Chondrocyte (in vitro differentiated cells): ENCODE results near the gene CCL20. TPM values are rescaled to one million over a fixed set of nuclear protein-coding genes. Genes with fewer than 3 reads are reported as not detected.

Experiments
- DNase-seq: peaks from one replicate; pipeline ENCODE4 v3.0.0; 2021; ENCODE audit warnings: mixed read lengths, low spot score
- H3K27ac Mint-ChIP-seq: one replicate; pipeline ENCODE4 v1.8.0; 2021; ENCODE audit warnings: mild to moderate bottlenecking, moderate library complexity, mixed read lengths; ENCODE audit not compliant: unreplicated experiment
- H3K27me3 Mint-ChIP-seq: 2 replicates; pipeline ENCODE4 v1.8.0; 2021; ENCODE audit warnings: low read depth, mixed read lengths
- H3K36me3 Mint-ChIP-seq: 2 replicates; pipeline ENCODE4 v1.8.0; 2021; ENCODE audit warnings: low read depth, mixed read lengths
- H3K4me1 Mint-ChIP-seq: 2 replicates; pipeline ENCODE4 v1.8.0; 2021; ENCODE audit warnings: low read depth, mild to moderate bottlenecking, mixed read lengths
- H3K4me3 Mint-ChIP-seq: one replicate; pipeline ENCODE4 v1.8.0; 2021; ENCODE audit warnings: mild to moderate bottlenecking, moderate library complexity, mixed read lengths; ENCODE audit not compliant: unreplicated experiment
- H3K9me3 Mint-ChIP-seq: 2 replicates; pipeline ENCODE4 v1.8.0; 2021; ENCODE audit warnings: low read depth, mixed read lengths
- CTCF ChIP-seq: fragments of 200-600 bp; sonication (generic); IDR thresholded peaks from 2 replicates; pipeline ENCODE4 v1.5.0; 2021; ENCODE audit warnings: antibody characterized with exemption, mild to moderate bottlenecking, moderate library complexity
- total RNA-seq: library from RNA; stranded (reverse); gene quantifications from 3 replicates; pipeline ENCODE4 v1.2.1, GENCODE V29; 2021

The CCL20 gene
- total RNA-seq, 1 donor from 2014 or later = 0.45 TPM

- peaks cover 67% of the 10 kb centered on the region for H3K4me1 Mint-ChIP-seq
- no peak overlapping the region for H3K27ac Mint-ChIP-seq
- H3K9me3 Mint-ChIP-seq = peaks cover 8% of the 10 kb centered on the region
- H3K27me3 Mint-ChIP-seq = no peaks in the 10 kb centered on the region
- peaks cover 4% of the 10 kb centered on the region for H3K36me3 Mint-ChIP-seq
- H3K4me3 Mint-ChIP-seq = peak overlapping the region; percentile 31
- TF ChIP-seq CTCF = no peak
- no peak for DNase-seq
Observed at GRCh38 chr2:227815066-227815465, 1.4 kb downstream of the CCL20 start.

- peak overlapping the region; percentile 87 for H3K27ac Mint-ChIP-seq
- TF ChIP-seq CTCF = no peak
- H3K4me1 Mint-ChIP-seq = peaks cover 77% of the 10 kb centered on the region
- peak overlapping the region; percentile 64 for H3K4me3 Mint-ChIP-seq
- no peak for DNase-seq
- H3K9me3 Mint-ChIP-seq = peaks cover 13% of the 10 kb centered on the region
- H3K36me3 Mint-ChIP-seq = peaks cover 2% of the 10 kb centered on the region
- no peaks in the 10 kb centered on the region for H3K27me3 Mint-ChIP-seq
Observed at GRCh38 chr2:227816507-227817294, 3.1 kb downstream of the CCL20 start.

DNA sequence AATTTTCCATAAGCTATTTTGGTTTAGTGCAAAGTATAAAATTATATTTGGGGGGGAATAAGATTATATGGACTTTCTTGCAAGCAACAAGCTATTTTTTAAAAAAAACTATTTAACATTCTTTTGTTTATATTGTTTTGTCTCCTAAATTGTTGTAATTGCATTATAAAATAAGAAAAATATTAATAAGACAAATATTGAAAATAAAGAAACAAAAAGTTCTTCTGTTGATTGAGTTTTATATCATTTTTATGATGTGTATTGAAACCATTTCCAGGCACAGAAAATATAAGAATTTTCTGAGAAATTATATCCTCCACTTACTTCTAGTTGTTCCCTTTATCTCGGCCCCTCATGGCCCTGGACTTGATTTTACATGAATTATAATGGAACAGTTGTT lies 3.7 kb downstream of the CCL20 start:
- H3K9me3 Mint-ChIP-seq = peaks cover 13% of the 10 kb centered on the region
- H3K27ac Mint-ChIP-seq = peak overlapping the region; percentile 98

DNA sequence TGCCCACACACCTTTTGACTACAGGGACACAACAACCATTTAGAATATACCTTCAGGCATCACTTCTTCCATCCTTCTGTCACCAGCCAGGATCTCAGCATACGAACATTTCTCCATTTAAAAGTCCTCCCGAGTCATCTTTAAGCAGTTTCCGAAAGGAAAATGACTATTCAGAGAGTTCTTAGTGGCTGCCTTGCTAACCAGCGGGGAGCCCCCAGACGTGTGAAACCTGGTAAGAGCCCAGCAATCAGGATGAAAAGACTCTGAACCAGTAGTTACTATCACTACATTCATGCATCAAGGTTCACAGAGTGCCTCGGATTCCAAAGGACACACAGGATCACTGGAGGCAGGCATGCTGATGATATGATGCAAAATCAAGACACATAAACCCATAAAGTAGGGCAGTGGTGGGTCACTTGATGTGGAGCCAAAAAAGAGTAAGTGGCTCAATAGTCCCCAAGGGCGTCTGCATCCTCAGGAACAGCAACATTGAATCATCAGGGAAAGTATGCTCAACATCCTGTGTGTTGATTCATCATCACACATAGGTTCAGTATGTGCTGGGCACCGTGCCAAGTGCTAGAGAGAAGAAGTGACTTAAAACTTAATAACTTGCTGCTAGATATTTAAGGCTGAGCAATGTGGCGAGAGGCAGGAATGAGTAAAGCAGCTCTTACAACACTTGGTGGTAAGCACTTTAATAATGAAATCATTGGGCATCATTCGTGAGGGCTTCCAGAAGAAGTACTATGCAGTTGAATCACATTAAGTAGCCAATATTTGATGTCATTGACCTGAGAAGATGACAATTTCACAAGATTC lies 4.4 kb downstream of the CCL20 start:
- Mint-ChIP-seq H3K27ac (peak overlapping the region; percentile 98), H3K36me3 (peaks cover 2% of the 10 kb centered on the region), H3K4me3 (peak overlapping the region; percentile 72), H3K9me3 (peaks cover 10% of the 10 kb centered on the region), H3K27me3 (no peaks in the 10 kb centered on the region), H3K4me1 (peaks cover 74% of the 10 kb centered on the region)
- DNase-seq = peak; percentile 98
- TF ChIP-seq CTCF = peak; percentile 46

More for the DNA sequence above, 3.7 kb downstream of the CCL20 start:
- peaks cover 76% of the 10 kb centered on the region for H3K4me1 Mint-ChIP-seq
- no peak for TF ChIP-seq CTCF
- no peaks in the 10 kb centered on the region for H3K27me3 Mint-ChIP-seq
- peak overlapping the region; percentile 72 for H3K4me3 Mint-ChIP-seq
- peaks cover 2% of the 10 kb centered on the region for H3K36me3 Mint-ChIP-seq
- DNase-seq = no peak

DNA sequence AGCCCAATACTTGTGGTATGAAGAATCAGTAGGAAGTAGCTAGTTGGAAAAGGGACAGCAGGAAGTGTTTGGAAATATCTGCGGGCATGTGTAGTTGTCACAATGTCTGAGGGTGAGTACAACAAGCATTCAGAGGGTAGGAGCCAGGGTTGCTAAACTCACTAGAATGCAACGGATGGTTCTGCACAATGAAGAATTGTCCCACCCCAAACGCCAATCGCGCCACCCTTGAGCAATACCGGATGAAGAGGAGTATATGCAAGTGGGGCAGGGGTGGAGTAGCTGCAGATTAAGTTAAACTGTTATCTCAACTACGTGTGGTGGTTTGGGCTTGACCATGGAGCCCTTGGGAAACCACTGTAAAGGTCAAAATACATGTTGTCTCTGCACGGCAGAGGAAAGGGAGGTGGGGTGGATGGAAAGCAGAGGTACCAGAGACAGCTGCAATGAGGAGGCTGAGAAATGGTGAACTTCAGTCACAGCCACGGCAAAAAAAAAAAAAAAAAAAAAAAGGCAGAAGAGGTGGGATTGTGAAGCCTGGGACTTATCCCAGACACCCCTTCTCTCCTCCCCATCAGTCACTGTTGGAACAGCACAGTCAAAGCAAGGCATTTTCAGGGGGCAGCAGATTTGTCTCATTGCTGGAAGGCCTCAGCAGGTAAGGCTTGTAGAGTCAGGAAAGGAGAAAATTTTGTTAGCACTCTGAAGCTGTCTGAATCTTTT lies 5.2 kb downstream of the CCL20 start:
- no peak for TF ChIP-seq CTCF
- Mint-ChIP-seq H3K36me3 (peaks cover under 1% of the 10 kb centered on the region), H3K9me3 (peaks cover 9% of the 10 kb centered on the region), H3K27me3 (no peaks in the 10 kb centered on the region), H3K27ac (peak overlapping the region; percentile 98), H3K4me1 (peaks cover 66% of the 10 kb centered on the region), H3K4me3 (peak overlapping the region; percentile 17)
- DNase-seq = no peak
